Stomach (tissue), 4 donors: Measurements from ENCODE around the gene VAPA.

Experiments
- EP300 ChIP-seq: sonication (generic); formaldehyde crosslinking; IDR thresholded peaks from one replicate; pipeline ENCODE4 v1.6.1; 2017; ENCODE audit warnings: antibody characterized with exemption
- POLR2A ChIP-seq, 4 donors: fragments of 450-650 bp; IDR thresholded peaks; one replicate each; pipeline ENCODE4 v1.6.1; 2016; ENCODE audit warnings: antibody characterized with exemption in 4 of 4, control low read depth in 2 of 4, mild to moderate bottlenecking in 1 of 4, moderate library complexity in 1 of 4
- POLR2AphosphoS5 ChIP-seq, 3 donors: sonication (generic); formaldehyde crosslinking; IDR thresholded peaks; one replicate each; pipeline ENCODE4 v1.6.1; 2016; ENCODE audit warnings: antibody characterized with exemption in 3 of 3
- TF ChIP-seq, protein P1 (sequence below), 7 experiments: fragments of 450-650 bp in 4 of 7; fragments of 200-600 bp in 3 of 7; sonication (generic) in 3 of 7; IDR thresholded peaks; one replicate each; pipeline ENCODE4 v1.5.1; 2016 to 2019; ENCODE audit warnings: antibody characterized with exemption in 7 of 7, control low read depth in 2 of 7, mild to moderate bottlenecking in 1 of 7

DNA sequence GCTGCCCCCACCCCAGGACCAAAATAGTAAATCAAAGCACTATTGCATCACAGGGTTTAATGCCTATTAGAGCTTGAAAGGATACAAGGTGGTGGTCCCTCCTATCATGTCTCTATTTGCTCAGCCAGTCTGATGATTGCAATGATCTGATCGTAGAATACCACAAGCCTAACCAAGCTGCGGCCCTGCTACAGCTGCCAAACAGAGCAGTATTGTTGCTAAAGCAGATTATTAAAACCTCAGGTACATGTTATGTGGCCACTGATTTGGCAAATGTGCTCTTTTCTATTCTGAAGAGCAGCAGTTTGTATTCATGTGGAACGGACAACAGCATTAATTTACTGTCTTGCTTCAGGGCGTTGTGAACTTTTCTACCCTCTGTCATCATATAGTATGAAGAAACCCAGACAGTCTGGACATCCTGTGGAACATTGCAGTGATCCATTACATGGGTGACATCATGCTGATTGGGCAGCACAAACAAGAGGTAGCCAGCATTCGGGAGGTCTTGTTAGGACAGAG lies 8.4 kb upstream of the VAPA start:
- peak in 1 of 3 donors; percentile 51 for TF ChIP-seq POLR2AphosphoS5 (IDR thresholded peaks at IDR 0.05)
- no peak for TF ChIP-seq EP300
- TF ChIP-seq POLR2A (IDR thresholded peaks at IDR 0.05): no peak
- TF ChIP-seq, protein P1, sequence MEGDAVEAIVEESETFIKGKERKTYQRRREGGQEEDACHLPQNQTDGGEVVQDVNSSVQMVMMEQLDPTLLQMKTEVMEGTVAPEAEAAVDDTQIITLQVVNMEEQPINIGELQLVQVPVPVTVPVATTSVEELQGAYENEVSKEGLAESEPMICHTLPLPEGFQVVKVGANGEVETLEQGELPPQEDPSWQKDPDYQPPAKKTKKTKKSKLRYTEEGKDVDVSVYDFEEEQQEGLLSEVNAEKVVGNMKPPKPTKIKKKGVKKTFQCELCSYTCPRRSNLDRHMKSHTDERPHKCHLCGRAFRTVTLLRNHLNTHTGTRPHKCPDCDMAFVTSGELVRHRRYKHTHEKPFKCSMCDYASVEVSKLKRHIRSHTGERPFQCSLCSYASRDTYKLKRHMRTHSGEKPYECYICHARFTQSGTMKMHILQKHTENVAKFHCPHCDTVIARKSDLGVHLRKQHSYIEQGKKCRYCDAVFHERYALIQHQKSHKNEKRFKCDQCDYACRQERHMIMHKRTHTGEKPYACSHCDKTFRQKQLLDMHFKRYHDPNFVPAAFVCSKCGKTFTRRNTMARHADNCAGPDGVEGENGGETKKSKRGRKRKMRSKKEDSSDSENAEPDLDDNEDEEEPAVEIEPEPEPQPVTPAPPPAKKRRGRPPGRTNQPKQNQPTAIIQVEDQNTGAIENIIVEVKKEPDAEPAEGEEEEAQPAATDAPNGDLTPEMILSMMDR (IDR thresholded peaks at IDR 0.05): no peak
